ENCODE measurements around the gene CHAT. TPM values are rescaled to one million over a fixed set of nuclear protein-coding genes. Genes with fewer than 3 reads are reported as not detected.

The CHAT gene
- total and polyA plus RNA-seq, 2 of the 13 experiments (the other 11 are each of a cell fraction or from before 2014, with no cell fraction given) = not detected

DNA sequence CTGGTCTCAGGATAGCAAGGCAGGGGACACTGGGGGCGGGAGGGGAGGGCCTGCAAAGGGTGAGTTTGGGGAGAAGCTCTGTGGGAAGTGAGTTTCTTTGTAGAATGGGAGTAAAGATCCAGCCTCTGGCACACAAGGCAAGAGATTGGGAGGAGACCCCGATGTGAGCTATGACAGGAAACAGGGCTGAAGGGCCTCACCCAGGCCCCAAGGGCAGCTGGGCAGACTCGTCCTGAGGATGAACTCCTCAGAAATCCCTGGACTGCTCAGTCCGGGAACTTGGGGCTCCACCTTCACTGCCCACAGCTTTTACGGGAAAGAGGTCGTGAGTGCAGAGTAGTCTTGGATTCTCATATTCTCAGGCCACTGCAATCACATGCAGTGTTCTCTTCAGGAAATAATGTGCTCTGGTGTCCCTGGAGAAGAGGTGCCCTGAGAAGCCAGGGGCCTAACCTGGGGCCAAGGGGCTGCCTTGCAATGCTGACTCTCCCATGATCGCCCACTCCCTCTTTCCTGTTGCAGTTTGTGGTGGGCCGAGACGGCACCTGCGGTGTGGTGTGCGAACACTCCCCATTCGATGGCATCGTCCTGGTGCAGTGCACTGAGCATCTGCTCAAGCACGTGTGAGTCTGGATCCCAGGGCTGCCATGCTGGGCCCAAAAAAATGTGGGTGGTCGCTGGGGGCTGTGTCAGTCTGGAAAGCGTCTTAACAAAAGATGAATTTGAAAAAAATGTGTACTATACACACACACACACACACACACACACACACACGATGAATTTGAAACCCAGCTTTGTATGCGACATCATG, 34.4 kb downstream of the CHAT start (continued):
- TF ChIP-seq, protein P1, sequence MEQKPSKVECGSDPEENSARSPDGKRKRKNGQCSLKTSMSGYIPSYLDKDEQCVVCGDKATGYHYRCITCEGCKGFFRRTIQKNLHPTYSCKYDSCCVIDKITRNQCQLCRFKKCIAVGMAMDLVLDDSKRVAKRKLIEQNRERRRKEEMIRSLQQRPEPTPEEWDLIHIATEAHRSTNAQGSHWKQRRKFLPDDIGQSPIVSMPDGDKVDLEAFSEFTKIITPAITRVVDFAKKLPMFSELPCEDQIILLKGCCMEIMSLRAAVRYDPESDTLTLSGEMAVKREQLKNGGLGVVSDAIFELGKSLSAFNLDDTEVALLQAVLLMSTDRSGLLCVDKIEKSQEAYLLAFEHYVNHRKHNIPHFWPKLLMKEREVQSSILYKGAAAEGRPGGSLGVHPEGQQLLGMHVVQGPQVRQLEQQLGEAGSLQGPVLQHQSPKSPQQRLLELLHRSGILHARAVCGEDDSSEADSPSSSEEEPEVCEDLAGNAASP (CRISPR knock-in tag; IDR thresholded peaks at IDR 0.05; ENCODE audit: borderline replicate concordance) = no peak
- no peak for TF ChIP-seq DPF2 (CRISPR knock-in tag; IDR thresholded peaks at IDR 0.05; ENCODE audit: borderline replicate concordance, low read depth)
- TF ChIP-seq, protein P2, sequence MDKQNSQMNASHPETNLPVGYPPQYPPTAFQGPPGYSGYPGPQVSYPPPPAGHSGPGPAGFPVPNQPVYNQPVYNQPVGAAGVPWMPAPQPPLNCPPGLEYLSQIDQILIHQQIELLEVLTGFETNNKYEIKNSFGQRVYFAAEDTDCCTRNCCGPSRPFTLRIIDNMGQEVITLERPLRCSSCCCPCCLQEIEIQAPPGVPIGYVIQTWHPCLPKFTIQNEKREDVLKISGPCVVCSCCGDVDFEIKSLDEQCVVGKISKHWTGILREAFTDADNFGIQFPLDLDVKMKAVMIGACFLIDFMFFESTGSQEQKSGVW (CRISPR knock-in tag; IDR thresholded peaks at IDR 0.05; ENCODE audit: borderline replicate concordance) = no peak
- no peak for TF ChIP-seq ZNF768 (CRISPR knock-in tag; IDR thresholded peaks at IDR 0.05)

DNA sequence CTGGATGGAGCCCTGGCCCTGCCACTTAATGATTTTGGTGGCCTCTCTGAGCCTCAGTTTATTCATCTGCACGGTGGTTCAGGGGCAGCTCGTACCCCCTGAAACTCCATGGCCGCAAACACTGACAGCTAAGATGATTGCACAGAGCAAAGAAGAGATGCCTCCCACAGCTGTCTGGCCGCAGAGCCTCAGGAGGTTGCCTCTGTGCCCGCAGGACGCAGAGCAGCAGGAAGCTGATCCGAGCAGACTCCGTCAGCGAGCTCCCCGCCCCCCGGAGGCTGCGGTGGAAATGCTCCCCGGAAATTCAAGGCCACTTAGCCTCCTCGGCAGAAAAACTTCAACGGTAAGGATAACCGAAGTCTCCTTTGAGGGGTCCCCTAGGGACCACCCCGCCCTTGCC, 35.5 kb downstream of the CHAT start:
- Histone ChIP-seq H3K4me1 (ENCODE audit: insufficient read depth, low read length) (peaks cover 13% of the 10 kb centered on the region), H3K27me3 (ENCODE audit: control insufficient read depth in 1 of 2, insufficient read depth in 2 of 2, low read length in 2 of 2) (peaks cover 2 to 32% of the 10 kb centered on the region in 2 experiments; a peak in 4 of 5 replicates), H3K9me3 (ENCODE audit: low read length) (no peaks in the 10 kb centered on the region), H3K27ac (ENCODE audit: extremely low read length, insufficient read depth, low read length) (no peak overlapping the region), H2AFZ (ENCODE audit: low read length) (no peak overlapping the region), H3K36me3 (replicated peaks in 1 of 2; ENCODE audit: control insufficient read depth in 1 of 2, insufficient read depth in 2 of 2, low read length in 2 of 2) (no peaks in the 10 kb centered on the region), H3K4me3 (replicated peaks in 1 of 3; ENCODE audit: insufficient read depth in 1 of 3, low read depth in 2 of 3, low read length in 3 of 3) (no peak overlapping the region), H3K79me2 (ENCODE audit: insufficient read depth, low read length) (no peaks in the 10 kb centered on the region), H3K9ac (ENCODE audit: insufficient read depth, low read depth, low read length) (no peak overlapping the region), H4K20me1 (ENCODE audit: insufficient read depth, low read length) (no peaks in the 10 kb centered on the region), H3K4me2 (ENCODE audit: low read depth, low read length) (no peak overlapping the region)
- TF ChIP-seq KDM5A (IDR thresholded peaks at IDR 0.05; ENCODE audit: borderline replicate concordance, low read length) (no peak), PAX8 (CRISPR knock-in tag; IDR thresholded peaks at IDR 0.05; ENCODE audit: borderline replicate concordance) (no peak)
- ATAC-seq = no peak
- ChIA-PET CTCF (ENCODE audit: low intra/inter-chr PET ratio, low total read pairs) (no interaction called here), POLR2A (no interaction called here)
- DNase-seq (ENCODE audit: low spot score) = no peak
- intact Hi-C loops (cut with micrococcal nuclease; ENCODE audit: unreplicated experiment) = no loop called here
- no TSS peak for BruUV-seq (replicated peaks)
- FAIRE-seq = no peak
- WGBS (ENCODE audit: low lambda C conversion rate) = 25% methylated on average over 4 of the region's 17 CpGs
- in situ Hi-C loops (cut with HindIII; ENCODE audit: extremely low pct_ligation_motif_present, low pct_unique_long_range_greater_than_20kb) = no loop called here

Measured in HepG2 (cell line).